Activated T-cell treated with anti-CD3 and anti-CD28 coated beads, Interleukin-2, amount 50 U/mL, for 24 hours (primary cell): Measurements from ENCODE around the gene LZTR1.

Source experiments
- DNase-seq: peaks from one replicate; pipeline ENCODE4 v3.0.0-alpha.2; 2020
- H3K27ac Mint-ChIP-seq: 2 replicates; pipeline ENCODE4 v1.8.0; 2020; ENCODE audit warnings: mild to moderate bottlenecking, mixed read lengths
- H3K27me3 Mint-ChIP-seq: 2 replicates; pipeline ENCODE4 v1.8.0; 2020; ENCODE audit warnings: mixed read lengths
- H3K36me3 Mint-ChIP-seq: 2 replicates; pipeline ENCODE4 v1.8.0; 2020; ENCODE audit warnings: low read depth, mixed read lengths
- H3K4me1 Mint-ChIP-seq: 2 replicates; pipeline ENCODE4 v1.8.0; 2020; ENCODE audit warnings: low read depth, mixed read lengths
- H3K4me3 Mint-ChIP-seq: 2 replicates; pipeline ENCODE4 v1.8.0; 2020; ENCODE audit warnings: mild to moderate bottlenecking, moderate library complexity, mixed read lengths
- H3K9me3 Mint-ChIP-seq: 2 replicates; pipeline ENCODE4 v1.8.0; 2020; ENCODE audit warnings: mixed read lengths

LZTR1 gene

DNA sequence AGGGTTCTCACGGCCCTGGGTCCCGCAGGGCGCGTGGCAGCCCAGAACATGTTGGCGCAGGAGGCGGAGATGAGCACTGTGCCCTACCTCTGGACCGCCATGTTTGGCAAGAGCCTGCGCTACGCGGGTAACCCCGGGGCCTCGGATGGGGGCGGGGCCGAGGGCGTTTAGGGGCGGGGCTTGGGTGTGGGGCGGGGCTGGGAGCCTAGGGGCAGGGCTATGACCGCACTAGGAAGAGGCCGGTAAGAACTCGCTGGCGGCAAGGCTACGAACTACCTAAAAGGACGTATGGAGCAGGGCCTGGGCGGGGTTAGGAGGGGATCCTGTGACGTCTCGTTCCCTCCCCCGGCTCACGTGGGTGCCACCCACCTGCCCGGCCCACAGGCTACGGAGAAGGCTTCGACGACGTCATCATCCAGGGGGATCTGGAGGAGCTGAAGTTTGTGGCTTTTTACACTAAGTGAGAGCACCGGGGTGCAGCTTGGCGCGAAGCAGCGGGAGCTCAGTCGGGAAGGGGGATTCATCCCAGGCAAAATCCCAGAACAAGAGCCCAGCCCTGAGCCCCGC, 2.8 kb upstream of the LZTR1 start:
- Mint-ChIP-seq H3K27ac (peak overlapping the region; percentile 71), H3K36me3 (peaks cover 24% of the 10 kb centered on the region), H3K4me1 (peaks cover 40% of the 10 kb centered on the region), H3K4me3 (peak overlapping the region; percentile 57), H3K27me3 (no peaks in the 10 kb centered on the region), H3K9me3 (no peaks in the 10 kb centered on the region)
- peak; percentile 80 for DNase-seq

DNA sequence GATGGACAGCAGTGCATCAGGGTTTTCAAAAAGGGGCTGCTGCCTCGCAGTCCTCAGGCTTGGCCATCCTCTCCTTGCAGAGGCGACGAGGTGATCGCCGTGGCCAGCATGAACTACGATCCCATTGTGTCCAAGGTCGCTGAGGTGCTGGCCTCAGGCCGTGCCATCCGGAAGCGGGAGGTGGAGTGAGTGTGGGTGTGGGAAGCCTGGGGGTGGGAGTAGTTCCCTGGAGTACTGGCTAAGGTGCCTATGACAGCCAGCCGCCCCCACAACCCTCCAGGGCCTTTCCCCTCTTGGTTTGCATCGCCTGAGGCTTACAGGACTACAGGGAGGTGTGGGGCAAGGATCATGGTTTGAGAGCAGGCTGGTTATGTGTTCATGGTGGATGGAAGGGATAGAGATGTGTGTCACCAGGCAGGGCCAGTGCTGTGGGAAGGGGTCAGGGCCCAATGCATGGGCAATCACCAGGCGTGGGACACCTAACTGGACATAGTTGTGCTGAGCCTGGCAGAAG, 2.1 kb upstream of the LZTR1 start:
- peaks cover 29% of the 10 kb centered on the region for H3K36me3 Mint-ChIP-seq
- H3K9me3 Mint-ChIP-seq, result no peaks in the 10 kb centered on the region
- no peaks in the 10 kb centered on the region for H3K27me3 Mint-ChIP-seq
- H3K4me1 Mint-ChIP-seq, result peaks cover 40% of the 10 kb centered on the region
- no peak for DNase-seq
- H3K27ac Mint-ChIP-seq, result peak overlapping the region; percentile 90
- H3K4me3 Mint-ChIP-seq, result peak overlapping the region; percentile 57

DNA sequence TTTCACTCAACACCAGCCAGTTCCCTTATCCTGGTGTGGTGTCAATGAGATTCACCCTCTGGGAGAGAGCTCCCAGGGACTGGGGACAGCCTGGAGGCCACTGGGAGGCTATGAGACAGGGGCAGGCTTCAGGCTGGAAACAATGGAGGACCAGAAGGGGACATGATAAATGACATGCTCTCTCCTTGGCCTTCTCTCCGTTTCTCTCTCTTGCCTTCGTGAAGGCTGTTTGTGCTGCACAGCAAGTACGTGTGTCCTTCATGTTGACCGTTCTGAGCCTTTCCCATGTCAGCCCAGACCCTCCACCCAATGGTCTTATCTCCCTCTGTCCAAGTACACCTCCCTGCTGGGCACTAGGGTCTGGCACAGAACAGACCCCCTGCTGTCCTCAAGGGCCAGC, 1.6 kb upstream of the LZTR1 start:
- no peaks in the 10 kb centered on the region for H3K27me3 Mint-ChIP-seq
- H3K4me1 Mint-ChIP-seq, result peaks cover 40% of the 10 kb centered on the region
- H3K36me3 Mint-ChIP-seq, result peaks cover 34% of the 10 kb centered on the region
- peak overlapping the region; percentile 91 for H3K4me3 Mint-ChIP-seq
- H3K27ac Mint-ChIP-seq, result peak overlapping the region; percentile 90
- no peaks in the 10 kb centered on the region for H3K9me3 Mint-ChIP-seq
- no peak for DNase-seq

DNA sequence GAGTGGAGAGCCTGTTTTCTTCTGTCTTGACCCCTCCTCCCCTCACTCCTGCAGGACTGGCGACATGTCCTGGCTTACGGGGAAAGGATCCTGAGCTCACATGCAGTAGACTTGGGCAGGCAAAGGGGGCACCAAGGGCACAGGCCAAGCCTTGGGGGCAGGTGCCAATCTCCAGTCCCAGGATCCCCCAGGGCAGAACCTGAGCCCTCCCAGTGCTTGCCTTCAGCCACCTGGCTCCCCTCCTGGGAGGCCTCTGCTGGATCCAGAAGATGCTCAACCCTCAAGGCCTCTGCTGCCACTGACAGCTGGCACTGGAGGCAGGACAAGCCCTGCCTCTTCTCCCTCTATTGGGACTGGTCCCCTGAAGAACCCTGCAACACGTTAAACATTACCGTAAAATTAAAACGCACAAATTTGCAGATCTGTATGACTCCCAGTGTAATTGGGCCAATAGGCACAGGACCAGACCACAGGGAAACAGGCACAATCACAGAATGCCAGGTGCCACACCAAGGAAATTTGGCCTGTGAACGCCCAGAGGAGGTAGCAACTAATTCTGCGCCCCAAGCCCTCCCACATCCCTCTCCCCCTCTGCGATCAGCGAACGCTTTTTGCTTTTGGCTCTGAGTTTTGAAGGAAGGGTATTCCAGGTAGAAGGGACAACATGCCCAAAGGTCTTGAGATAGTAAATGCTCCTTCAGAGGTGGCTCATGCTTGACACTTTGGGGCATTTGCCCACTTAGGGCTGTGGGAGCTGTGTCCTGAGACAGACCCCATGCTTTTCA, 967 bp upstream of the LZTR1 start:
- no peaks in the 10 kb centered on the region for H3K9me3 Mint-ChIP-seq
- peak overlapping the region; percentile 90 for H3K27ac Mint-ChIP-seq
- peak overlapping the region; percentile 91 for H3K4me3 Mint-ChIP-seq
- no peaks in the 10 kb centered on the region for H3K27me3 Mint-ChIP-seq
- peaks cover 40% of the 10 kb centered on the region for H3K4me1 Mint-ChIP-seq
- DNase-seq, result no peak
- peaks cover 40% of the 10 kb centered on the region for H3K36me3 Mint-ChIP-seq

DNA sequence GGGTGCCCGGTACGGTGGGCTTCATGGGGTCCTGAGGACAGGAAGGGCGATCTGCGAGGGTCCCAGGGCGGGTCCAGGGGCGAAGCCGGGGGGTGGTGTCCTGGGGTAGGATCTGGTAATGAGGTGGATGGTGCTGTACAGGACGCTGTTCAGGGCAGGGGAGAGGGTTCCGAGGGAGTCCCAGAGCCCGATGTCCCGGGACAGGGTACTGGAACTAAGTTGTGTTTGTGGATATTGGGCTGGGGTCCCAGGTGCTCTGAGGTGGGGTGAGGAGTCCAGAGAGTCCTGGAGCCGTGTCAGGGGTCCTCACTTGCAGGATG, 426 bp downstream of the LZTR1 start:
- Mint-ChIP-seq H3K27ac (peak overlapping the region; percentile 90), H3K4me3 (peak overlapping the region; percentile 91), H3K4me1 (peaks cover 40% of the 10 kb centered on the region), H3K27me3 (no peaks in the 10 kb centered on the region), H3K9me3 (no peaks in the 10 kb centered on the region), H3K36me3 (peaks cover 54% of the 10 kb centered on the region)
- no peak for DNase-seq

DNA sequence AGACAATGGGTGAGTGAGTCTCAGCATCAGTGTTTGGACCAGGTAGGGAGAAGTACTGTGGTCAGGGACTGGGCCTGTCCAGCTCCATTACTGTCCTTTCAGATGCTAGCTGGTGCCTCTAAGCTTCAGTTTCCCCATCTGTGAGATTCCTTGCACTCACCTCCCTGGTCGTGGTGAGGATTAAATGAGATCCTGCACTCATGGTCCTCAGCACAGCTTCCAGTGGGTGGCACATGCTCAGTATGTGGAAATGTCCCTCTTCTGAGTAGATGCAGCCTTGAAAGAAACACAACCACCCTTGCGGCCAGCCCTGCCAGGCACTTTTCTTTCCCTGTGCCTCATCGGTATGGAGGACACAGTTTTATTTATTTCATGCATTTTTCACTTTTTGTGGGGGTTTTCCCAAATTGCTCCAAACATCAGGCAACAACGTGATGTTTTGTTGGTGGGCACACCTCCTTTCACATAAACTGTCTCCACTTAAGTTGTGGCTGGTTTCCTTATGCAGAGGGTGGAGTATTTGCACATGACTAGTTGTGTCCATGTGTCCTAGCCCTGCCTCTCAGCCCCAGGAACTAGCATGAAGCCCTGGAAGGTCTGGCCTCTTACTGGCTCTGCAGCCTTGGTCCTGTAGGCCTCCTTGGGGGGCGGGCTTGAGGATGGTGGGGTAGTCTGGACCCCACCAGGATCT, 1.1 kb downstream of the LZTR1 start:
- peaks cover 40% of the 10 kb centered on the region for H3K4me1 Mint-ChIP-seq
- no peaks in the 10 kb centered on the region for H3K27me3 Mint-ChIP-seq
- DNase-seq, result no peak
- H3K9me3 Mint-ChIP-seq, result no peaks in the 10 kb centered on the region
- peaks cover 61% of the 10 kb centered on the region for H3K36me3 Mint-ChIP-seq
- peak overlapping the region; percentile 90 for H3K27ac Mint-ChIP-seq
- H3K4me3 Mint-ChIP-seq, result peak overlapping the region; percentile 91

DNA sequence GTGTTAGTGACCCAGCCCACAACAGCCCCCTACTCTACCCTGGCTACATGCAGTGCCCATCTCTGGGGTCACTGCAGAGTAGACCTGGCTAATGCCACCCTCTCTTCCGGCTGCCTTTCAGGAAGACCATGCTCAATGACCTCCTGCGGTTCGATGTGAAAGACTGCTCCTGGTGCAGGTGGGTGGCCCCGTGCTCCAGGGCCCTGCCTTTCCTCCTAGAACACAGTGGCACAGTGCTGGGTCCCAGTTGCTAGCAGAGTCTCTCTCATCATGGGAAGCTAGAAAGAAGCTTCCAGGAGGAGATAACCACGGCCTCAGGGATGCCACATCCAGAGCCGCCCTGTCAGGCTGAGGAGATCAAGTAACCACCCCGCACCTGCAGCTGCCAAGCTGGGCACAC, 3.6 kb downstream of the LZTR1 start:
- Mint-ChIP-seq H3K27me3 (no peaks in the 10 kb centered on the region), H3K4me1 (peaks cover 26% of the 10 kb centered on the region), H3K27ac (no peak overlapping the region), H3K4me3 (no peak overlapping the region), H3K36me3 (peaks cover 78% of the 10 kb centered on the region), H3K9me3 (no peaks in the 10 kb centered on the region)
- no peak for DNase-seq

DNA sequence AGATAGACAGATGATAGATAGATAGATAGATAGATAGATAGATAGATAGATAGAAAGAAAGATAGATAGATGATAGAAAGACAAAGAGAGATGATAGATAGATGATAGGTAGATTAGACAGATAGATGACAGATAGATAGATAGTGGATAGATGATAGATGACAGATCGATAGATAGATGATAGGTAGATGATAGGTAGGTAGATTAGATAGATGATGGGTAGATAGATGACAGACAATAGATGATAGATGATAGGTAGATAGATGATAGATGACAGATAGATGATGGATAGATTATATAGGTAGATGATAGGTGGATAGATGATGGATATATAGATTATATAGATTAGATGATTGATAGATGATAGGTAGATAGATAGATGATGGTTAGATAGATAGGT, 4.3 kb downstream of the LZTR1 start:
- Mint-ChIP-seq H3K9me3 (no peaks in the 10 kb centered on the region), H3K27me3 (no peaks in the 10 kb centered on the region), H3K4me1 (peaks cover 19% of the 10 kb centered on the region), H3K4me3 (no peak overlapping the region), H3K36me3 (peaks cover 83% of the 10 kb centered on the region), H3K27ac (no peak overlapping the region)
- DNase-seq, result no peak

DNA sequence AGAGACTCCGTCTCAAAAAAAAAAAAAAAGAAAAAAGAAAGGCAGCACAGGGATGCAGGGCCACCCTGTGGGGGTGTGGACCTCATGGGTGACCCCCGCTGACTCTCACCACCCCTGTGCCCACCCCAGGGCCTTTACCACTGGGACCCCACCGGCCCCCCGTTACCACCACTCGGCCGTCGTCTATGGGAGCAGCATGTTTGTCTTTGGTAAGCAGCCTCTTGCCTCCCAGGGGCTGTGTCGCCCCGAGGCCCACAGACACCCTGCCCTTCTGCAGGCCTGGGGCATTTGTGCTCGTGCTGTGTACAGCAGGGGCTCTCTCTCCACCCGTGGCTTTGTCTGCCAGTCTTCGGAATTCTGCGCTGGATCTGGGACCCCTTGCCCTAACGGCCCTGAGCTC, 5.3 kb downstream of the LZTR1 start:
- H3K4me1 Mint-ChIP-seq, result peaks cover 16% of the 10 kb centered on the region

DNA sequence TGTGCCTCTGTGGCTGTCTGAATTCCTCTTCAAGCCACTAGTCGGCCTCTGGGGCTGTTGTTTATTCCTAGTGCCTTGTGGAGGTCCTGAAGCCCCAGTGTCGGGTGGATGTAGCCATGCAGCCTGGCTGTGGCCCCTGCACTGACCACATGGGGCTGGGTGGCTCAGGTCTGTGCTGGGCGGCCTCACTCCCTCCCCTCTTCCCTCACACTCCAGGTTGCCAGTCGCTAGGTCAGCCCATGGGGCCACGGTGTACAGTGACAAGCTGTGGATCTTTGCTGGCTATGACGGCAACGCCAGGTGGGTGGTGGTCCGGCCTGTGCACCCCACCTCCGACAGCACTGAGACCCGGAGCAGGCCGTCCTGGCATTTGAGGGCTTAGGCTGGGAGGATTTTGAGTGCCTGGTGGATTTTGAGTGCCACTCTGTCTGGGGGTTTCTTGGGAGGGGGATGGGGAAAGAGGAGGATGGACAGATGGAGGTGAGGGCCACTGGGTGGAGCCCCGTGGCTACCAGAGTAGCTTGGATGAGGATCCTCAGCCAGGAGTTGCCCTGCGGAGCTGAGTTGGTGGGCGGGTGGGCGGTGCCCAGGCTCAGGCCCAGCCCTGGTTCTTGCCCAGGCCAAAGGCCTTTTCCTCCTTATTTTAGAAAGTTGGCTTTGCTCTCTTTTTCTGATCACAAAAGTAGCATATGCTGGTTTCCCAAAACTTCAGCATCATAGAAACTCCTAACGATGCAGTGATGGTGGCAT, 6.7 kb downstream of the LZTR1 start:
- Mint-ChIP-seq H3K36me3 (peaks cover 90% of the 10 kb centered on the region), H3K27me3 (no peaks in the 10 kb centered on the region), H3K27ac (no peak overlapping the region), H3K4me3 (no peak overlapping the region), H3K4me1 (peaks cover 6% of the 10 kb centered on the region), H3K9me3 (no peaks in the 10 kb centered on the region)
- no peak for DNase-seq

More for the DNA sequence above, 5.3 kb downstream of the LZTR1 start:
- Mint-ChIP-seq H3K27me3 (no peaks in the 10 kb centered on the region), H3K4me3 (no peak overlapping the region), H3K9me3 (no peaks in the 10 kb centered on the region), H3K36me3 (peaks cover 89% of the 10 kb centered on the region), H3K27ac (no peak overlapping the region)
- no peak for DNase-seq

DNA sequence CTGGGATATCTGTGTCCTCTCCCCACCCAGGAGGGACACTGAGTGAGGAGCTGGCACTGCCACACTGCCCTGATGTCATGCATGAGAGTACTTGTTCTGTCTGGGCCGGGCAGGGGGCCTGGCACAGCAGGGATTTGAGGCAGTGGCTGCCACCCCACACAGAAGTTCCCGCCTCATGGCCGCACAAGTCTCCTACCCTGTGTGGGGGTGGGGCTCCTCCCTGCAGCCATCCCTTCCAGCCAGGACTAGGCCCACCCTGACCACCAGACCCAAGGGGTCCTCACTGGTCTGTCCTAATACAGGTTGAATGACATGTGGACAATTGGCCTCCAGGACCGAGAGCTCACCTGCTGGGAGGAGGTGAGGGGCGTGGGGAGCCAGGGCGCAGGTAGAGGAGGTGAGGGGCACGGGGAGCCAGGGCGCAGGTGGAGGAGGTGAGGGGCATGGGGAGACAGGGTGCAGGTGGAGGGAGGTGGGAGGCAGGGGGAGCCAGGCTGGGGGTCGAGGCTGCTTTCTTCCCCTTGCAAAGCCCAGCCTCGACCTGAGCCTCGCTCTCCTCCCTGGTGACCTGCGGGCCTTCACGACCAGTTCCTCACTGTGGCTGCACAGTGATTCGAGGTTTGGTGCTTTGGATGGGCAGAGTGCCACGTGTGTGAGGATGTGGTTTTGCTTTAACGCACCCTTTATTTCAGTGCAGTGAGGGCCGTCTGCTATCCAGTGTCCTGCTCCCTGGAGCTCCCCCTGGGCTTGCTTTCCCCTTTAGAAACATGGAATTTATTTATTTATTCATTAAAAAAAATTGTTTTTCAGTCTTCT, 7.4 kb downstream of the LZTR1 start:
- H3K36me3 Mint-ChIP-seq, result peaks cover 86% of the 10 kb centered on the region
- H3K27me3 Mint-ChIP-seq, result no peaks in the 10 kb centered on the region
- H3K9me3 Mint-ChIP-seq, result no peaks in the 10 kb centered on the region
- H3K4me1 Mint-ChIP-seq, result no peaks in the 10 kb centered on the region
- H3K27ac Mint-ChIP-seq, result no peak overlapping the region
- H3K4me3 Mint-ChIP-seq, result no peak overlapping the region
- no peak for DNase-seq

DNA sequence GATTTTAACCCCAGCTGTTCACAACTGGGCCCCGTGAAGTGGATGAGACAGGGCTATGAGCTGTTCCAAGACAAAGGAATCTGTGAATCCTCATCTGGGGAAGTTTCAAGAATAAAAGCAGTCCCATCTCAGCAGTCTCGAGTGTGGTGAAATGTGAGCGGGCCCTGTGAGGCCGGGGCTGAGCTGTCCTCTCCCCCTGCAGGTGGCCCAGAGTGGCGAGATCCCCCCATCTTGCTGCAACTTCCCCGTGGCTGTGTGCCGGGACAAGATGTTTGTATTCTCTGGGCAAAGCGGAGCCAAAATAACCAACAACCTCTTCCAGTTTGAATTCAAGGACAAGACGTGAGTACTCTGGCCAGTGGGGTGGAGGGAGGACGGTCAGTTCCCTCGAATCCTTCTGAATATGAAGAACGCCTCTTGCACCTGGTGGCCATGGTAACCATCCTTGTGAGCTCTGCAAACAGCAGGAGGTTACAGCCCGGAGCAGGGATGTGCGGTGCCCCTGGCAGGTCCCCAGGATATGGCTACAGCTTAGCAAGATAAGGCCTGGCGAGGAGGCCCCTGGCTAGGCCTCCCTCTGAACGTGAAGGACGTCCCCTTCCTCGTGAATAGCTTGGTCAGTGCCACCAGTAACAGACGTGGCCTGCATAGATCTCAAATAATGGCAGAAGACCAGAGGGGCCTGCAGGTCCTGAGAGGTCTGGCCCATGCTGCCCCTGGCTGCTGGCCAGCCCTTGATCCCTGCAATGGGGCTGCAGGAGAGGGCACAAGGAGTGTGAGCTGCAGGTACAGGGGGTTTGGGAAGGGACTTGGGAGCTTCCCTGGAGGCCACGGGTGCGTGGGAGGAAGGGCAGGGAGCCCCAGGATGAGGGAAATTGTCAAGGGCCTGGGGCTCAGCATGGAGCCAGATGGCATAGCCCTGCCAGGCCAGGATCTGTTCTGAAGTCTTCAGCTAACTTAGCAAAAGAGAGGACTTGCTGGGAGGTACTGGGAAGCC, 8.4 kb downstream of the LZTR1 start:
- Mint-ChIP-seq H3K27me3 (no peaks in the 10 kb centered on the region), H3K27ac (no peak overlapping the region), H3K4me3 (no peak overlapping the region), H3K36me3 (peaks cover 87% of the 10 kb centered on the region), H3K9me3 (no peaks in the 10 kb centered on the region), H3K4me1 (no peaks in the 10 kb centered on the region)
- DNase-seq, result no peak
